HG03039 (cell line): ENCODE data around the gene USHBP1.

ENCODE experiments used
- ATAC-seq: cut with Tn5 transposase; IDR thresholded peaks from one replicate; pipeline ENCODE4 v1.9.1; 2021; ENCODE audit warnings: mild to moderate bottlenecking, moderate library complexity; ENCODE audit not compliant: unreplicated experiment

The USHBP1 gene

GRCh38 chr19:17215127-17215971 lies 49.2 kb downstream of the USHBP1 start, which contains the start of gene USE1:
TSS of gene USE1 (plus strand) at chr19:17215357. CDS start at chr19:17215406, 49 bp downstream.
- ATAC-seq = no peak

GRCh38 chr19:17214508-17215126 lies 49.9 kb downstream of the USHBP1 start:
- ATAC-seq = no peak

GRCh38 chr19:17213334-17213733 lies 51.2 kb downstream of the USHBP1 start:
- ATAC-seq = no peak

GRCh38 chr19:17211547-17212446 lies 52.7 kb downstream of the USHBP1 start:
- ATAC-seq = no peak

GRCh38 chr19:17210296-17210695 lies 54.2 kb downstream of the USHBP1 start:
- no peak for ATAC-seq

- ATAC-seq = no peak
These were observed 55.2 kb downstream of the USHBP1 start for GRCh38 chr19:17209126-17210036.

GRCh38 chr19:17206736-17207581 lies 57.6 kb downstream of the USHBP1 start:
- ATAC-seq = no peak

- no peak for ATAC-seq
These were observed 59.1 kb downstream of the USHBP1 start for GRCh38 chr19:17205237-17206140.

- no peak for ATAC-seq
These were observed 61.8 kb downstream of the USHBP1 start for GRCh38 chr19:17202713-17203112.

GRCh38 chr19:17202249-17202648 lies 62.3 kb downstream of the USHBP1 start:
- ATAC-seq = no peak

GRCh38 chr19:17200408-17201079 lies 64.0 kb downstream of the USHBP1 start:
- no peak for ATAC-seq
